ENCODE data around the gene FAM89A.
A peak's percentile ranks its signal among the peaks of the same experiment; 100 is the strongest.

The FAM89A gene

GRCh38 chr1:231065510-231066241 is 25.6 kb upstream of the FAM89A start:
- DNase-seq (ENCODE audit: low read depth), result no peak
- TF ChIP-seq, protein P1, sequence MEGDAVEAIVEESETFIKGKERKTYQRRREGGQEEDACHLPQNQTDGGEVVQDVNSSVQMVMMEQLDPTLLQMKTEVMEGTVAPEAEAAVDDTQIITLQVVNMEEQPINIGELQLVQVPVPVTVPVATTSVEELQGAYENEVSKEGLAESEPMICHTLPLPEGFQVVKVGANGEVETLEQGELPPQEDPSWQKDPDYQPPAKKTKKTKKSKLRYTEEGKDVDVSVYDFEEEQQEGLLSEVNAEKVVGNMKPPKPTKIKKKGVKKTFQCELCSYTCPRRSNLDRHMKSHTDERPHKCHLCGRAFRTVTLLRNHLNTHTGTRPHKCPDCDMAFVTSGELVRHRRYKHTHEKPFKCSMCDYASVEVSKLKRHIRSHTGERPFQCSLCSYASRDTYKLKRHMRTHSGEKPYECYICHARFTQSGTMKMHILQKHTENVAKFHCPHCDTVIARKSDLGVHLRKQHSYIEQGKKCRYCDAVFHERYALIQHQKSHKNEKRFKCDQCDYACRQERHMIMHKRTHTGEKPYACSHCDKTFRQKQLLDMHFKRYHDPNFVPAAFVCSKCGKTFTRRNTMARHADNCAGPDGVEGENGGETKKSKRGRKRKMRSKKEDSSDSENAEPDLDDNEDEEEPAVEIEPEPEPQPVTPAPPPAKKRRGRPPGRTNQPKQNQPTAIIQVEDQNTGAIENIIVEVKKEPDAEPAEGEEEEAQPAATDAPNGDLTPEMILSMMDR (conservative IDR thresholded peaks at IDR 0.05; ENCODE audit: low read depth, low read length), result no peak
- H3K4me3 ChIP-seq (ENCODE audit: low read depth, low read length), result no peak overlapping the region

DNA sequence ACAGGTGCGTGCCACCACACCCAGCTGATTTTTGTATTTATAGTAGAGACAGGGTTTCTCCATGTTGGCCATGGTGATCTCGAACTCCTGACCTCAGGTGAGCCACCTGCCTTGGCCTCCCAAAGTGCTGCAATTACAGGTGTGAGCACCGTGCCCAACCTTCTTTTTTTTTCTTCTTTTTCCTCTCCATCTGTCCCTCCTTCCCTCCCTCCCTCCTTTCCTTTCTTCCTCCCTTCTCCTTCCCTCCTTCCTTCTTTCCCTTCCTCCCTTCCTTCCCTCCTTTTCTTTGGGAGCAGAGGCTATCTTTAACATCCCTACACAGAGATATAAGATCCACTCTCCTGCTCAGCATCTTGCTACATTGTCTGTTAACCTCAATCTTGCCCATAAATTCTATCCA is 24.4 kb upstream of the FAM89A start:
- TF ChIP-seq, protein P1 (conservative IDR thresholded peaks at IDR 0.05; ENCODE audit: low read depth, low read length), result no peak
- DNase-seq (ENCODE audit: low read depth), result no peak
- no peak overlapping the region for H3K4me3 ChIP-seq (ENCODE audit: low read depth, low read length)

- TF ChIP-seq, protein P1 (conservative IDR thresholded peaks at IDR 0.05; ENCODE audit: low read depth, low read length), result no peak
- no peak for DNase-seq (ENCODE audit: low read depth)
- no peak overlapping the region for H3K4me3 ChIP-seq (ENCODE audit: low read depth, low read length)
Measured at GRCh38 chr1:231063331-231063730, 23.3 kb upstream of the FAM89A start.

DNA sequence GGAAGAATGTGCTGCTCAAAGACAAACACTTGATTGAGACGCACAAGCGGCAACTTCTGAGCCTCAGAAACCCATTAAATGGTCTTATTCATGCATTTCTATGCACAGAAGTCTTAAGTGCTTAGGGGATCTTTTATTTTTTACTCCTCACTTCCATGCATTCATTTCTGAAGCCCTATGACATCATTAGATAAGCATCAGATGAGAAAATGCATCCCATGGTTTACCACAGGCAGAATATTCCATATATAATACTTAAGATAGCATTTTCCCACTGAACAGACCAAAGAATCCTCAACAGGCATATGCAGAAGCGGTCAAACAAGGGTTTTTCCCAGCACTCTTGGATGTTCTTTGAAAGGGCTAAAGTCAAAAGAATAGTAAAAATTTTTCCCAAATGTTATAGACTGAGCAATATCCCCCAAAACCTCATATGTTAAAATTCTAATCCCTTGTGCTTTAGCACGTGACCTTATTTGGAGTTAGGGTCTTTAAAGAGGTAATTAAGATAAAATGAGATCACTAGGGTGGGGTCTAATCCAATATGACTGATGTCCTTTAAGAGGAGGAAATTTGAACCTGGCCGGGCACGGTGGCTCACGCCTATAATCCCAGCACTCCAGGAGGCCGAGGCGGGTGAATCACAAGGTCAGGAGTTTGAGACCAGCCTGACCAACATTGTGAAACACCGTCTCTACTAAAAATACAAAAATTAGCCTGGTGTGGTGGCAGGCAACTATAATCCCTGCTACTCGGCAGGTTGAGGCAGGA is 22.6 kb upstream of the FAM89A start:
- peak; percentile 57 for DNase-seq (ENCODE audit: low read depth)
- no peak overlapping the region for H3K4me3 ChIP-seq (ENCODE audit: low read depth, low read length)
- TF ChIP-seq, protein P1 (conservative IDR thresholded peaks at IDR 0.05; ENCODE audit: low read depth, low read length), result no peak

- DNase-seq (ENCODE audit: low read depth), result no peak
- TF ChIP-seq, protein P1 (conservative IDR thresholded peaks at IDR 0.05; ENCODE audit: low read depth, low read length), result no peak
- no peak overlapping the region for H3K4me3 ChIP-seq (ENCODE audit: low read depth, low read length)
Measured at GRCh38 chr1:231059566-231060193, 19.6 kb upstream of the FAM89A start.

DNA sequence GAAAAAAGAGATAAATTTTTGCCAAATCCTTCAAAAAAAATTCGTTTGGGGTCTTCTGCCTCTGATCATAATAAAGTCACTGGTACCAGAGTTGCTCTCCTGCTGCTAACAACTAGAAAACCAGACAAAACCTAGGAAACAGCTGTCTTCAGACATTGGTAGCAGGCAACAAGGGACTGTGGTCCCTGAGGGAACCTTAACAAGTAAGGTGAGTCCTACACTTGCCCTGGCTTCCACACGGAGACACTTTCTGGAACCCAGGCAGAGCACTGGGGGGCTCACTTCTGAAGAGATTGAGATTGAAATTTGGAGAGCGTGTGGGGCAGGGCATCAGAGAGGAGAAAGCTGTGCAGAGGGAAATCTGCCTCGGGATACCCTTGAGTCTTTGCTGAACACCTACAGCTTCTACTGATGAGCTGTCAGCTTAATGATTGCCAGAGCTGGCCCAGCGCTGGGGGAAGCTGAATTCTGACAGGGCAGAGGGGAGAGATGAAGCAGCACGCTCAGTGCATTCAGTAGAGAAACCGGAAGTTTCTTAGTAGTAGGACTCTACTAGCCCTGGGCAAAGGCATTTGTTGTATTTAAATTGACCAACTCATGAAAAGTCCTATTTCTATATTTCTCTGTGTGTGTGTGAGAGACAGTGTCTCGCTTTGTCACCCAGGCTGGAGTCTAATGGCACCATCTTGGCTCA is 18.5 kb upstream of the FAM89A start:
- TF ChIP-seq, protein P1 (conservative IDR thresholded peaks at IDR 0.05; ENCODE audit: low read depth, low read length), result no peak
- no peak for DNase-seq (ENCODE audit: low read depth)
- H3K4me3 ChIP-seq (ENCODE audit: low read depth, low read length), result no peak overlapping the region

Measured in choroid plexus epithelial cell (primary cell).